ENCODE measurements around the gene MPHOSPH8.

DNA sequence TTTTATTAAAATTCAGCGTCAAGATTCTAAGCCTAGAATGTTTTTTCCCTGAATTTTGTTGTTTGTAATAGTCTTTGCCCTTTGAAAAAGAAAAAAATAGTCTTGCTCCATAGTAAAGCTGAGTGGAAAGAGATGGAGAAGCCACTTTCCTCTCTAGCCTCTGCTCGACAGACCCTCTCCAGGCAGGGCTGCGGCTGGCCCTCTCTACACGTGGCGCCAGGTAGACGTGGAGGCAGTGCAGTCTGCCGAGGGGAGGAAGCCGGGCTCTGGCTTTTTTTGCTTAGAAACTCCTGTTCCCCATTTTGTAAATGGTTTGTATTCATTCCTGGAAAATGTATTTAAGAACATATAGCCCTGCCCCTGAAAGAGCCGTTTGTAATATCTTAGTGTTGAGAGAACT, 35.3 kb downstream of the MPHOSPH8 start:
- TF ChIP-seq CTCF (optimal IDR thresholded peaks at IDR 0.05 in 1 of 3, IDR thresholded peaks at IDR 0.05 in 1 of 3, conservative IDR thresholded peaks at IDR 0.05 in 1 of 3; ENCODE audit: extremely low read depth in 1 of 3, insufficient read depth in 2 of 3, low read length in 3 of 3) (no peak), EZH2 (IDR thresholded peaks at IDR 0.05; ENCODE audit: low read length) (no peak)

All from keratinocyte (primary cell).